NB4 (cell line): ENCODE data around the gene SPTBN5.

Experiments
- MYC ChIP-seq: IDR thresholded peaks from 2 replicates; pipeline ENCODE4 v1.6.1; 2011; ENCODE audit warnings: low read depth, low read length
- POLR2A ChIP-seq: IDR thresholded peaks from 2 replicates; pipeline ENCODE4 v1.6.1; 2011; ENCODE audit warnings: mild to moderate bottlenecking; ENCODE audit not compliant: insufficient read length; ENCODE audit errors: extremely low read depth
- TF ChIP-seq, protein P1 (sequence below): IDR thresholded peaks from one replicate; pipeline ENCODE4 v1.5.1; 2012; ENCODE audit warnings: low read depth, low read length

DNA sequence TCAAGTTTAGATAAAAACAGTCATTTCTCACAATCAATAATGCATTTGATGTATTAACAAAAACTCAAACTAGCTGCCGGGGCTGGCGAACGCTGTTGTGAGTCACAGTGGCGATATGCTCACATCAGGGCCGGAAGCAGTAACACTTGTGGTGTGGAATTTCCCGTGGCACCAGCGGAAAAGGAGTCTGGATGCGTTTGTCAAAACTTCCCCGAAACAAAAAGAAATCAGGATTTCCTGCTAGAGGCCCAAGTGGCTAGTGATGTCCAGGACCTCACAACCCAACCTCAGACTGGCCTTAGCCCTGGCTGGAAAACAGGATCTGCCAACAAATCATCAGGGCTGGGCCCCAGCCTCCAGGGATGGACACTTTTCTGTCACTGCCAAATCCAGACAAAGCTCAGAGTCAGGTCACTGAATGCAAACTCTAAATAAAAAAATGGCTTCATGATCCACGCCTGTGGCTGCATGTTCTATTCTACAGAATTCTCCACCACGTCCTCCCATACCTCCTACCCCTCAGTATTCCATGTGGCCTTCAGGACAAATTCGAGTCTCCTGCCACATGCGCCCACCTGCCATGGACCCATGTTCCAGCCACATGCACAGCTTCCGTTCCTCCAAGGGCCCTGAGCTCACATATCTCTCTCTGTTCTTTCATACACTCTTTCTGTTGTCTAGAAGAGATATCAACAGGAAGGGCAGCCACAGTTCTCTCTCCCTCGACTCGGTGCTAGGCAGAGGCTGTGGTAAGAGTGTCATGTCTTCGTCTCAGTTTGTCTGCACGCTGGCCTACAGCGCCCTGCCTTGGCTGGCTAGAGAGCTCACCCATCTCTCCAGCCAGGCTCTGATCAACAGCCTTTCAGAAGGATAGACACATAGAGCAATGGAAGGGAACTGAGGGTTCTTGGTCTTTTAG, 43.1 kb upstream of the SPTBN5 start:
- TF ChIP-seq, protein P1, sequence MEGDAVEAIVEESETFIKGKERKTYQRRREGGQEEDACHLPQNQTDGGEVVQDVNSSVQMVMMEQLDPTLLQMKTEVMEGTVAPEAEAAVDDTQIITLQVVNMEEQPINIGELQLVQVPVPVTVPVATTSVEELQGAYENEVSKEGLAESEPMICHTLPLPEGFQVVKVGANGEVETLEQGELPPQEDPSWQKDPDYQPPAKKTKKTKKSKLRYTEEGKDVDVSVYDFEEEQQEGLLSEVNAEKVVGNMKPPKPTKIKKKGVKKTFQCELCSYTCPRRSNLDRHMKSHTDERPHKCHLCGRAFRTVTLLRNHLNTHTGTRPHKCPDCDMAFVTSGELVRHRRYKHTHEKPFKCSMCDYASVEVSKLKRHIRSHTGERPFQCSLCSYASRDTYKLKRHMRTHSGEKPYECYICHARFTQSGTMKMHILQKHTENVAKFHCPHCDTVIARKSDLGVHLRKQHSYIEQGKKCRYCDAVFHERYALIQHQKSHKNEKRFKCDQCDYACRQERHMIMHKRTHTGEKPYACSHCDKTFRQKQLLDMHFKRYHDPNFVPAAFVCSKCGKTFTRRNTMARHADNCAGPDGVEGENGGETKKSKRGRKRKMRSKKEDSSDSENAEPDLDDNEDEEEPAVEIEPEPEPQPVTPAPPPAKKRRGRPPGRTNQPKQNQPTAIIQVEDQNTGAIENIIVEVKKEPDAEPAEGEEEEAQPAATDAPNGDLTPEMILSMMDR: no peak
- TF ChIP-seq MYC (no peak), POLR2A (no peak)
